Measurements from ENCODE around the gene DDC.

The DDC gene, protein sequence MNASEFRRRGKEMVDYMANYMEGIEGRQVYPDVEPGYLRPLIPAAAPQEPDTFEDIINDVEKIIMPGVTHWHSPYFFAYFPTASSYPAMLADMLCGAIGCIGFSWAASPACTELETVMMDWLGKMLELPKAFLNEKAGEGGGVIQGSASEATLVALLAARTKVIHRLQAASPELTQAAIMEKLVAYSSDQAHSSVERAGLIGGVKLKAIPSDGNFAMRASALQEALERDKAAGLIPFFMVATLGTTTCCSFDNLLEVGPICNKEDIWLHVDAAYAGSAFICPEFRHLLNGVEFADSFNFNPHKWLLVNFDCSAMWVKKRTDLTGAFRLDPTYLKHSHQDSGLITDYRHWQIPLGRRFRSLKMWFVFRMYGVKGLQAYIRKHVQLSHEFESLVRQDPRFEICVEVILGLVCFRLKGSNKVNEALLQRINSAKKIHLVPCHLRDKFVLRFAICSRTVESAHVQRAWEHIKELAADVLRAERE

DNA sequence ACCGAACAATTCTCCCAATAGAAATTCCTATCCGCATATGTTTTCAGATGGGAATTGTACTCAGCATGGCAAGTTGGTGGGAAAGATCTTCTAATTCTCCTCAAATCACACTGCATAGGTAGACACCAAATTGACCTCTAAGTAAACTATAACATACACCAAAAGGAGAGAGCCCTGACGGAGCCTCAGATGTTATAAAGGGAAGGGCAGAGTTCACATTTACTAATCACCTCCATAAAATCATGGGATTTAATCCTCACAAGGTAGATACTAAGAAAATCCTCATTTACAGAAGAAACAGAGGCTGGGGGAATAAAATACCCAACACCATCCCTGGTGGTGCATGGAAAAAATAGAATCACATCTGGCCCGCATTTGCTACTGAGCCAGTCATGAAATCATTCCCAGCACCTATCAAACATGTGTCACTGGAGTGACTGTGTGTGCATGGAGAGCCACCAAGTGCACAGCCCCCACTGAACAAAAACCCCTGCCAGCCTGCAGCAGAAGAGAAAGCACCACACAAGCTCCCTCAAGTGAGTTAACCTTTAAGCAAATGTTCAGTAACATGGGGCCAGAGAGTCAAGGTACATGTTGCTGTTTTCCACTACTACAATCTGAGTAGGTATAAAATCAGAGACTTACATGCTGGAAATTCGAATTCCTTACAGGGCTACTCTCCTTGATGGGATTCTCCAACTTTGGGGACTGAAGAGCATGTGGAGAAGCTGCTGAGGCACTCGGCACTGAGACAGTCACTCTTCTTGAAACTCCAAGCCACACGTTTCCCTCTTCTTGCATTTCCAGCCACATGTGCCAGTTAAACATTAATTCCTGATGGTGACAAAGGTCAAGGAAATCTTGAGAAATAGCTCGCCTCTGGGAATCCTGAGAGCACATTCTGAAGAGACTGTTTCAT, at the start of gene DDC:
Gene DDC, minus strand, starts transcription at position 766 of the 919 bp plus-strand sequence. CDS start 21,320 bp downstream, outside the sequence.
- no peak for DNase-seq

DNA sequence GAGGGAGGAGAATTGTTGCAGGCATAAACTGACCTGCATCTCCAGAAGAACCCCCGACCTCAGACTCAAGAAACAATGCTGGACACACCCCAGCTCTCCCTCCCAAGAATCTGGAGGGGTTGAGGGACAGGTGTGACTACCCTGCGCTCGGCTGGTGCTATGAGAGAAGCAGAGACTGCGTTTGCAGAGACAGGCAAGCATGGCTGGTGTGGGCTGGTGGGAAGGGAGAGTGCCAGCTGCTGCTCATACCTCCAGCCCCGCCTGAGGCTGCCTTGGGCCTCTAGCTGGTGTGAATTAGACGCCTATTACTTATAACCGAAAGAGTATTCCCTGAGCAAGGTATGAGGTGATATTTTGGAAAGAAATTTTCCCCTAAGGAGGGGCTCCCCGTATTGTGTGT, 48.3 kb upstream of the DDC start:
- DNase-seq, result no peak

DNA sequence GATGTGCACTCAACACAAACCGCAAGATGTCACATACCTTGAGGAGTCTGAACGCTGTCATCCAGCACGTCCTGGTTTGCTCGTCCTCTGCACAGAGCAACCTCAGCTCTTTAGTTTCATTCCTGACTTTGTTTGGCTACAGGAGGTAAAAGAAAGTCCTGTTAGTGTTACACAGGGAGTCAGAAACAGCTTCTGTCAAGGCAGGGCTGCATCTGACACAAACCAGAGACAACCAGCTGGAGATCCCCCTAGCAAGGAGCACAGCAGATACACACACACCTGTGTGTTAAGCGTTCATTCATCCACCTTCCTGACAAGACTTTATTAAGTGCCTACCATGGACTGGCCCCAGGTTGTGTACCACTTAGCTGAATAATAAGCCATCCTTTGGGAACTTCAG, 47.5 kb upstream of the DDC start:
- DNase-seq, result no peak

DNA sequence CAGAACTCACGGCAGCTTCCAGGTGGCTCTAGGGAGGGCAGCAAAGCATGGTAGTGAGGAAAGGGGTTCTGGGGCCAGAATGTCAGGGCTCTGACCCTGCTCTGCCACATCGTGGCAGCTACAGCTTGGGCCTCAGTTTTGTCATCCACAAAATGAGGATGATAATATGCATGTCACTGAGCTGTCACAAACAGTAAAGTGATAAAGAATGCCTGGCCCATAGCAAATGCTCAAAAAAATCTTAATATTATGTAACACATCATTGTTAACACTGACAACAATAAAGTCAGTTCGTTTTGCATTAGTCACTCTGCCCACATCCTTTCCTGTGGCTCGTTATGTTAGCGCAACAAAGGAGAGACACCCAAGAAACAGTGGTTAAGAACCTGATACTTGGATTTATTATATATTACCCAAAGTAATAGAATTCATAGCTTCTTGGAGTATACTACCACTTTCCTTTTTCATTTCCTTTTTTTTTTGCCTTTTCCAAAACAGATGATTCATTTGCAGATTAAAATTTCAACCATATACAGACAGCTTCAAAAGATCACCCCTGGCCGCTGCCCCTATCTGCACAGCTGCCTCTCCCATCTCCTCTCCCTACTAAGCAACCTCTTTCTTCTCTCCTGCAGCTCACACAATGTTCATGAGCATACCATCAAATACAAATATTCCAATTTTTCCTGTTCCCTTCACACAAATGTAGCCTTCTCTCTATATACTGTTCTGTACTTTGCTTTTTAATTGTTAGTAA, 45.5 kb upstream of the DDC start:
- no peak for DNase-seq

DNA sequence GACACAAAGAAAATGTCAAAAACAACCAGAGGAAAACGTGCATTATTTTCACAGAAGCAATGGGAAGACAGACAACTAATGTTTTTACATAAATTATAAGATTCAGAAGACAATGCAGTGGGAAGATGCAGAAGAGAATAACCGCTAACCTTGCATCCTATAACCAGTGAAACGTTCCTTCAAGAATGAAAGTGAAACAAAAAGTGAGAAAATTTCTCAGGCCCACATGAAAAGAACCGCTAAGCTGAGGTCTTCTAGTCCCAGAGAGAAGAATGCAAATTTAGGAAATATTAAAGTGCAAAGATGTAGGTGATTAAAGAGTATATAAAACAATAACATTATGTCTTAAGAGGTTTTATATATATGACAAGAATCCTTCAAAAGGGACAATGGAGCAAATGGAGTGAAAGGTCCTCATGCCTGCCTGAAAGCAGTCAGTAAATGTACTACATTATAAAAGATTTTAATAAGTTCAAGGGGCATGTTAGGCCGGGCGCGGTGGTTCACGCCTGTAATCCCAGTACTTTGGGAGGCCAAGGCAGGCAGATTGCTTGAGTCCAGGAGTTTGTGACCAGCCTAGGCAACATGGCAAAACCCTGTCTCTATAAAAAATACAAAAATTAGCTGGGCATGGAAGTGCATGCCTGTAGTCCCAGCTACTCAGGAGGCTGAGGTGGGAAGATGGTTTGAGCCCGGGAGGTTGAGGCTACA, 43.1 kb upstream of the DDC start:
- no peak for DNase-seq

DNA sequence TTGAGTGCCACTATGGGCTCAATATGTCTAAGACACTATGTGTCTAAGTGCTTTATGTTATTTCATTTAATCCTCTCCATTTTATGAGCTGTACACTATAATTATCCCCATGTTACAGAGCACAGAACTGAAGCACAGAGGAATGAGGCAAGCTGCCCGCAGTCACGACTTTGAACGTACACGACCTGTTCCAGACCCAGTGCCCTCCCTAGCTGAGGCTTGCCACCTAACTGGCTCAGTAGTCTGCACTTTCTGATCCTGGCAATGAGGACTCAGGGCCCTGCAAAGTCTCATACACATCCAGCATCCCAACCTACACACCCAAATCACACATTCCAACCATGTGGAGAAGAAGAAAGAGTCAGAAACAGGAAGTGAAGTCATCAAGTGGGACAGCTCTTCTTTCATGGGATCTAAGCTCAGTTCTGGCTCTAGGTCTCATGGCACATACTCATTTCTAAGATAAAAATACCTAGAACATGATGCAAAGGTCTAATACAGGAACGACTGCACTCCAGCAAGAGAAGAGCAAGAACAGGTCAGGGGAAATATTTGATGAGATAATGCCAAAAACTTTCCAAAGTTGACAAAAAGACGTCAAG, 42.4 kb upstream of the DDC start:
- no peak for DNase-seq

DNA sequence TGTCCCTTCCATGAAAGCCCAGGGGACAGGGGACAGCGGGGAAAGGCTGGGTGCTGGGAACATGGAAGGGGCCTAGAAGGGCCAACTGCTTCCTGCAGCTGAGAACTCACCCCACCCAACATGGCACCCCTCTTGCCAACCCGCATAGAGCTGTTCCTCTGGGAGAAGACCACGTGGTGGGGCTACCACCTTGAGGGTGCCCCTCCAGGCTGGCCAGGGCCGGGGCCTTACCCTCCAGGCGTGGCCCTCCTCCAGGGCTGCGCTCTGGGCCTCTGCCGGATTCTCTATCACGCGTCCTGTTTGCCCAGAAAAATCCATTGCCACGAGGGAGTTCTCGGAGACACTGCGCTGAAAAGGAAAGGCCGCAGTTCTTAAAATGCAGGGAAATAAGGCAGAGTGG, 39.9 kb upstream of the DDC start:
- no peak for DNase-seq

DNA sequence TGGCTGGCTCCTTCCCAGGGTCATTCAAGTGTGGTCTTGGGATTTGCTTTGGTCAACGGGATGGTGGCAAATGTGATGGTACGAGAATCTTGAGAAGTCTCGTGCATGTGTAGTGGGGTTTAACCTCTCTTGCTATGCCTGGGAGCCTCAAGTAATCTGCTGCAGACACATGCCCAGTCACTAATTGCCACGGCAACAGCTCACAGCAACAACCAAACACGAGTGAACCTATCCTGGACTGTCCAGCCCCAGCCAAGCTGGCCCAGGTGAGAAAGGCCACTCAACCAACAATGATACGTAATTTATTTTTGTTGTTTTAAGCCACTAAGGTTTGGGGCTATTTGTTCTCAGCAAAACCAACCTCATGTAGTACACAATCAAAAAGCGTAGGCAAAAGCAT, 38.1 kb upstream of the DDC start:
- DNase-seq, result no peak

DNA sequence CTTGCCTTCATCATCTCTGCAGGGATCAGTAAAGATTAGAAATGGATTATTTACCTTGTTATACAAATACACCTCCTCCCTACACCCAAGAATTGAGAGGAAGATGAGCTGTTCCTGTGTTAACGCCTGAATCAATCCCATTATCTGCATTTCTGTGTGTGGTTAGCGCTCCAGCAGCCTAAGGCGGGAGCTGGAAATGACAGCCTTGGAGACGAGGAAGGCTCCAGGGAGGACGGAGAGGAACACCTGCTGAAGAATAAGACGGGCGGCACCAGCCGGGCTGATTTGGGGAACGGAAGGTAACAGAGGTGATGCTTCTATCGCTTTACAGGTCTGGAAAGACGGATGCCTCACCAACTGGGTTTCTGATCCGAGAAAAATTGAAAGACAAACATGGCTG, 34.2 kb upstream of the DDC start:
- no peak for DNase-seq

DNA sequence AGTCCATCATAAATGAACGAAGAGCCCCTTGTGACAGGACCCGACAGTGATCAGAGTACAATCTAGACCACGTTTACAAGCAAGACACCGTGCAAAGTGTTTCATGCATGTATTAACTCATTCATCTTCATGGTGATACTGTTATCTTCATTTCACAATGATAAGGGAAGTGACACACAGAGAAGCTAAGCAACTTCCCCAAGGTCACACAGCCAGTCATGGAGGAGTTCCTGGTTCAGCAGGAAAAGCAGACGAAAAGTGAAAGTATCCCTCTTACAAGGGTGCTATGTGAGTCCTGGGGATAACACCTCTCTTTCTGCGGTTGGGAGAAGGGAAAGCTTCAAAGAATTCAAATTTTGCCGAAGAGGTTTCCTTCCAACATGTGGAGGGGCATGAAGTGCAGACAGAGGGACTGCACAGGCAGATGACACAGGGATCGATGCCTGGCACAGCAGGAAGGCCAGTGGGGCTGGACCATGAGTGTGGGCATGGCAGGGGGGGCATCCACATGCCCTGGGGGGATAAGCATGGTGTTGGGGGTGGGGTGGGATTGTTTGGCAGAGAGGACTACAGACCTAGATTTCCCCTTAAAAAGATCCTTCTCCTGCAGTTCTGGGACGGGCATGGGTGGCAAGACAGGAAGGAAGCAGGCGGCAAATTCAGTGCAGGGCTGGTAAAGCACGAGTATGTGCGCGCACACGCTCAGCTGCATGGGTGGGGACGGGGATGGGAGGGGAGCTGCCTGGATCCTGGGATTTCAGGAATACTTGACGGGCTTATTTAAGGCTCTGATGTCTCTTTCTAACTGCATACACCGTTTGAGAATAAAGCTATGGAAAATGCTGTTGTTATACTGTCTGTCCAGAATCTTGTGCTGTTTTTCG, 33.5 kb upstream of the DDC start:
- no peak for DNase-seq

DNA sequence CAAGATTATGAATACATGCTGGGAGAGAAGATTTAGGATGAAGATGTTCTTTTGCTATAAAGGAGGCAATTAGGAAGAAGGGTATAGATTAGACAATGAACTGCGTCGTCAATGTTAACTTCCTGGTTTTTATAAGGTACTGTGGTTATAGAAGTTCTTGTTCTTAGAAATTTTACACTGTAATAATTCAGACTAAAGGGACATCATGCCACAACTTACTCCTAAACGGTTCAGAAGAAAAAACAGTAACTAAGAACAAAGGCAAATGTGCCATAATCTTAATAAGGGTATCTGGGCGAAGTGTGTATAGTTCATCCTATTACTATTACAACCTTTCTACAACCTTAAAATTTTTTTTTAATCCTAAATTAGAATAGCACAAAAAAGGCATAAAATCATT, 31.3 kb upstream of the DDC start:
- DNase-seq, result no peak

DNA sequence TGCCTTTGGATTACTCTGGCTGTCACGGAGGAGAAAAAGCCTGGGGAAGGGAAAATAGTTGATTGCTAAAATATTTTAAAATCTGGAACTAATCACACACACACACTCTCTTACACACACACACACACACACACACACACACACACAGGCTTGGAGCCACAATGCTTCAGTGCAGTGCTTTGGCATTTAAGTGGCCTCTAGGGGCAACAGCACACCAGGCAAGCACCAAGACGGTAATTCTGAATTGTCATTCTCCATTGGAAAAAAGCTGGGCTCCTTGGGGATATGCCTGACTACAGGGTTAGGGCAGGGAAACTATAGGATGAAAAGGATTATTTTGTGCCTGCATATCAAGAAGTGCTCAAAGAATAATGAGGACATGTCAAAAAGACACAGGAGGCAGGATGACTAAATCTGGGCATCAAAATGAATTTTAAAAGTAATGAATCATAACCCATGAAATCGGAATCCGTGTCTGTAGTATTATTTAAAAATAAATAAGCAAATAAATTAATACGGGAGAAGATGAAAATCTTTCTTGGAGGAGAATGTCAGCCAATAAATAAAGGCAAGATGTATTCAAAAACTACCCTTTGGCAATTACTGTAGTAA, 30.4 kb upstream of the DDC start:
- DNase-seq, result no peak

DNA sequence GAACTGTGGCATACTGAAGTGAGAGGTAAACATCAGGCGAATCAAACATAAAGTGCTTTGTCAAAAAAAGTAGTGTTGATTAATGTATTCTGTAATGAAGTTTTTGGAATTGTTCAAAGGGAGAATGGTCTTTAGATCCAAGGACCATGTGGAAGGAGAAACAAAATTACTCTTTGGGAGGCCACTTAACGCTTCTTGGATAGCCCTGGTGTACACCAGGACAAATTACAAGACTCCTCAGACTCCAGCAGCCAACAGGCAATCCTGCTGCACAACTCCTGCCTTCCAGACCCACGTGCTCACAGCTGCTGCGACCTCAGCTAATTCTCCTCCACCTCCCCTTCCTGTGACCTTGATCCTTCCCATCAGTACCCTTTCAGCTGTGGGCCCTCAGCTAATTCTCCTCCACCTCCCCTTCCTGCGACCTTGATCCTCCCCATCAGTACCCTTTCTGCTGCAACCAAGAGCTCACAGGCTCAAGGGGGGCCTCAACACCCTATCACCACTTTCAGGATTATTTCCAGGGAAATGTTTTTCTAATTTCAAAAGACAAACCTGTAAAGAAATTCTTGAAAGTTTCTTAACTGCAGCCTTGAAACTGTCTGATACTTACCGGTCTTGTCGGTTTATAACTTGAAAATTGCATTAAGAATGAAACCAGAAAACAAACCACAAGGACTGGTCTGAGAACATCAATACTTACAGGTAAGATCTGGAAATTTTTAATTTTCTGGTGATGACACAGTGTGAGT, 29.7 kb upstream of the DDC start:
- DNase-seq, result no peak

DNA sequence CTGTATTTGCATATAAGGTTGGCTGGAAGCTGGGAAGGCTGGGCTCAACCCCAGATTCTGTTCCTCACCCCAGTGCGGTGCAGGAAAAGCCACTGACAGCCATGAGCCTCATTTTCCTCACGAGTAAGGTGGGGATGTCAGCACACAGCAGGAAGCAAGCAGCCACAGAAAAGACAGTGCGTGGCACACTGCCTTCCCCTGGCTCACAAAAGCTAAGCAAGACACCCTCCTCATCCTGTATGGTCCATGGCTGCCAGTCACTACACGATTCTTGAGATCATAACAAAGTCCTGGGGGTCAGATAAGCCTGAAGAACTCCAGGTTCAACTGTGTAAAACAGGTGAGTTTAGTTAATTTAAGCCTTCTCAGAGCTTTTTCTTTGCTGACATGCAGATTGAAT, 28.9 kb upstream of the DDC start:
- no peak for DNase-seq

DNA sequence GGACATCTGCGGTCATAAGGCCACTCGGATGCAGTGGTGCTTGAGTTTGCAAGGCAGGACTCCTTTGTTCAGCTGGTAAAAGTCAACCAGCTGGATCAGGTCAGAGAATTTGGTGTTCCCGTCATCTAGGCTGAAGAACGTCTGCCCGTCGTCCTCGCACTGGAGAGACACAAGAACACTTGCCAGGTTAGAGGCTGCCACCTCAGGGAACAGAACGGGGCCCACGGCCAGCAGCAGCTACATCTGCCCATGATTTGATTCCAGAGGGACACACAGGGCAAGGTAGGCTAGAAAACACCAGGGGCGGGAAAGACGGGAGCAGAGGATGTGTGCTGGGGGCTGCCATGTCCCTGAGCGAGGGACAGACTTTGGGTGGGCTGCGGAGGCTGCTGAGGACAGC, 27.7 kb upstream of the DDC start:
- no peak for DNase-seq

DNA sequence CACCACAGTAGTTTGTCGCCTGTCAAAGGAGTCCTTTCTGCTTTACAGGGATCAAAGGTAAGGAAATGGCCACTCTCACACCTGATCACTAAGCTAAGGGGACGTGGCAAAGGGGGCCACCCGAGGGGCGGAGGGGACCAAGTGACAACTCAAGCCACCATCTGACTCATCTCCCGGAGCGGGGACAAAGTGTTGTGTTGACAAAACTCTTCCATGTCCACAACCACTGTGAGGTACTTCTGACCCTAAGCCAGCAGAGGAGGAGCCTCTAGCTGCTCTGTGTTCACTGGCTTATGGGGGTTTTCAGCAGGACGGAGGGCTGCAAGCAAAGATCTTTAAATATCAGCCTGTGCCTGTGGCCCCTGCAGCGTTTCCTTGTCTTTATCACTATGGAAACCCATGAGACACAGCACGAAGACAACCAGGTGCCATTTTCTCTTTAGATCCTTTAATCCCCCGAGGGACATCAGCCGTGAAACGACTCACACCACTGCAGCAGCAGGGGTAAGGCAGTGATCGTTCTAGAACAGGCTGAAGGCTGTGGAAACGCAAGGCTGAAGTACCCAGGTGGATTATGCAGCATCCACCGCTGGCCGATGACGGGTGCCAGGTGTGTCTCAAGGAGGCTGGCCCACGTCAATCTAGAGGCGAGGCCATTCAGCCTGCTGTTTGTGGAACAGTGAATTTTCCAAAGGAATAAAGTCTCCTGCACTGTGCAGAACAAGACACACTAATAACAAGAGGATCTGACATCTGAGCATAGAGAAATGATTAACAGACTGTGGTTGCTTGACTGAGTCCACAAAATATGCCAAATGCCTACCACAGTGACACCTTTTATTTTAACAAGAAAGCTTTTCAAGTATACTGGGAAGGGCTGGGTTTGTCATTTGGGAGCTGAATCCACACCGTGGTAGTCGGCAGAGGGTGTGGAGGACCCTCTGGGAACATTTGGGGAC, 26.6 kb upstream of the DDC start:
- no peak for DNase-seq

DNA sequence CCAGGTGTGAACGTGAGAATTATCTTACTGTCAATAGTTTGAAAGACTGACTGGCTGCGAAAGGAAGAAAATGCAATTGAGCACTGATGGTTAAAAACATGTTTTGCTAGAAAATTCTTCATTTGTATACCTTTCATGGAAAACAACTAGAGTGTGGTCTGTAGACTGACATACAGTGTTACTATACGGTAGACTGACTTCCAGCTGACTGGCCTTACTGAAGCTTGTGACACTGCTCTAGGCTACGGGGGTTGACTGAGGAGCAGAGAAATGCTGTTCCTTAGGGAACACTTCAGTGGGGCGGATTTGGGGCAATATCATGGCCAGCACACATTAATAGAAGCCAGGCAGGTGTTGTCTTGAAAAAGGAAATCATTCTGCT, 25.9 kb upstream of the DDC start:
- DNase-seq, result no peak

DNA sequence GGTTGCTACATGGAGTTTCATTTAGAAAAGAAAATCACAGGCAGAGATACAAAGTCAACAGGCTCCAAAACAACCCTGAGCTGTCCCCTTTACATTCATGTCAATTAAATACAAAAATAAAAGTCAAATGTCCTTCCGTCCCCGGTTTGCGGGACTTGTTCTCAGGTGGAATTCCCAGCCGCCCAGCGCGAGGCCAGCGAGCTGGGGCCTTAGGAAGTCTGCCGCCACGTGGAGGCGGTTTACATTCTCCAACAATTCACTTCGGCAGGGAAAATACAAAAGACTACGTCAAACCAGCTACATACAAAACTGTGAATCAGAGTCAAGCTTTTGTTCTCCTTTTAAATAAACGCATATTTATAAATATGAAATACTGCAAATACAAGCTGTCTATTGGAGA, 25.3 kb upstream of the DDC start:
- DNase-seq, result no peak

DNA sequence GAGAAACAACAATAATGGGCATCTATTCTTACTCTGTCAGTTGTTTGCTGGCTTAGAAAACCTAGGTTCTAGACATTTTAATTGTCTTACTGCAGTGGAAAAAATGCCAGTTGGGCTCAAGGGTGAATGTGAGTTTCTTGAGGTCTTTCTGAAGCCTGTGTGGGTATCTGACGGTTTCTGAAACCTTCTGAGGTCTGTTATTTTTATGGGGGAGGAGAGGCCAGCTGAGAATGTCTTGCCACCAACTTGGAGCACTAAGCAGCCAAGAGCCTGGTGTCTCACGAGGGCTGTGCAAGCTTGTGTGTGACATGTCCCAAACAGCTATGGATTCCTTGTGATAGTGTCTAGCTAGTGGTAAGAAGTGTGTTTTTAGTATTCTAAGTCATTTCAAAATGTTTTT, 24.2 kb upstream of the DDC start:
- DNase-seq, result no peak

Measured in islet precursor cell (in vitro differentiated cells).